HEK293 (cell line): ENCODE results near the gene LCN6.

Experiments
- AEBP2 ChIP-seq: fragments of 450-650 bp; formaldehyde crosslinking; IDR thresholded peaks from 2 replicates; pipeline ENCODE4 v1.5.1; 2016; ENCODE audit warnings: missing biosample characterization, missing genetic modification characterization, borderline replicate concordance
- KLF7 ChIP-seq: fragments of 450-650 bp; formaldehyde crosslinking; IDR thresholded peaks from 2 replicates; pipeline ENCODE4 v1.5.1; 2016; ENCODE audit warnings: missing biosample characterization, missing genetic modification characterization, borderline replicate concordance
- PATZ1 ChIP-seq: fragments of 450-650 bp; formaldehyde crosslinking; IDR thresholded peaks from 2 replicates; pipeline ENCODE4 v1.5.1; 2016; ENCODE audit warnings: missing biosample characterization, missing genetic modification characterization
- PRDM10 ChIP-seq: fragments of 450-650 bp; formaldehyde crosslinking; IDR thresholded peaks from 2 replicates; pipeline ENCODE4 v1.5.1; 2016; ENCODE audit warnings: missing biosample characterization, missing genetic modification characterization
- PRDM2 ChIP-seq: fragments of 450-650 bp; formaldehyde crosslinking; IDR thresholded peaks from 2 replicates; pipeline ENCODE4 v1.5.1; 2016; ENCODE audit warnings: missing biosample characterization, missing genetic modification characterization, borderline replicate concordance
- PRDM4 ChIP-seq: fragments of 450-650 bp; formaldehyde crosslinking; IDR thresholded peaks from 2 replicates; pipeline ENCODE4 v1.5.1; 2017; ENCODE audit warnings: missing biosample characterization, missing genetic modification characterization
- REPIN1 ChIP-seq: fragments of 450-650 bp; formaldehyde crosslinking; IDR thresholded peaks from 2 replicates; pipeline ENCODE4 v1.5.1; 2017; ENCODE audit warnings: missing biosample characterization, missing genetic modification characterization, low read depth
- ZBTB10 ChIP-seq: fragments of 450-650 bp; formaldehyde crosslinking; IDR thresholded peaks from 2 replicates; pipeline ENCODE4 v1.5.1; 2016; ENCODE audit warnings: missing biosample characterization, missing genetic modification characterization
- ZNF248 ChIP-seq: fragments of 450-650 bp; formaldehyde crosslinking; IDR thresholded peaks from 2 replicates; pipeline ENCODE4 v1.5.1; 2017; ENCODE audit warnings: missing biosample characterization, missing genetic modification characterization
- ZNF274 ChIP-seq, 2 experiments: fragments of 200-500 bp in 1 of 2; fragments of 450-650 bp in 1 of 2; sonication (Bioruptor generic) in 1 of 2; formaldehyde crosslinking in 1 of 2; IDR thresholded peaks; 2 replicates each; pipeline versions ENCODE4 v1.5.1 to v1.6.1; 2014 to 2016; ENCODE audit warnings: borderline replicate concordance in 1 of 2, inconsistent platforms in 1 of 2, low read length in 1 of 2, missing biosample characterization in 1 of 2, missing genetic modification characterization in 1 of 2
- ZNF398 ChIP-seq: fragments of 450-650 bp; formaldehyde crosslinking; IDR thresholded peaks from 2 replicates; pipeline ENCODE4 v1.5.1; 2017; ENCODE audit warnings: missing biosample characterization, missing genetic modification characterization
- ZNF544 ChIP-seq: fragments of 450-650 bp; formaldehyde crosslinking; IDR thresholded peaks from 2 replicates; pipeline ENCODE4 v1.5.0; 2017; ENCODE audit warnings: missing biosample characterization, missing genetic modification characterization
- ZNF600 ChIP-seq: fragments of 450-650 bp; formaldehyde crosslinking; IDR thresholded peaks from 2 replicates; pipeline ENCODE4 v1.5.1; 2016; ENCODE audit warnings: missing biosample characterization, missing genetic modification characterization
- ZNF704 ChIP-seq: fragments of 450-650 bp; formaldehyde crosslinking; IDR thresholded peaks from 2 replicates; pipeline ENCODE4 v1.5.1; 2016; ENCODE audit warnings: missing biosample characterization, missing genetic modification characterization

Gene LCN6

GRCh38 chr9:136762915-136763648 lies 14.8 kb upstream of the LCN6 start (continued):
- no peak for TF ChIP-seq PRDM10 (tag by site-specific recombination)
- TF ChIP-seq KLF7 (tag by site-specific recombination): peak; percentile 41; the same call in 1 of the 2 replicates
- TF ChIP-seq PRDM4 (tag by site-specific recombination): no peak
- no peak for TF ChIP-seq ZNF704
- TF ChIP-seq ZNF544 (tag by site-specific recombination): no peak
- no peak for TF ChIP-seq PRDM2 (tag by site-specific recombination)
- no peak for TF ChIP-seq ZNF398 (tag by site-specific recombination)
- no peak for TF ChIP-seq ZBTB10 (tag by site-specific recombination)
- no peak for TF ChIP-seq AEBP2 (tag by site-specific recombination)
- peak; percentile 65; the same call in 1 of the 2 replicates for TF ChIP-seq PATZ1 (tag by site-specific recombination)
- no peak for TF ChIP-seq ZNF248
- TF ChIP-seq ZNF274 (IDR thresholded peaks at IDR 0.05; ENCODE audit: low read length): no peak
- no peak for TF ChIP-seq ZNF274 (tag by site-specific recombination; IDR thresholded peaks at IDR 0.05; ENCODE audit: borderline replicate concordance)
- TF ChIP-seq ZNF600: peak; percentile 33; the same call in 1 of the 2 replicates
- no peak for TF ChIP-seq REPIN1 (tag by site-specific recombination)
